Subcutaneous abdominal adipose tissue (tissue), 5 donors: ENCODE data around the gene EPHA6.

Experiments used
- H3K27ac ChIP-seq: one replicate; pipeline ENCODE4 v1.7.0; 2013; ENCODE audit warnings: low read depth, mild to moderate bottlenecking, inconsistent platforms, low read length, moderate library complexity
- H3K27me3 ChIP-seq, 5 donors: one replicate each; pipeline ENCODE4 v1.7.0; 2013; ENCODE audit warnings: low read length in 5 of 5, inconsistent platforms in 1 of 5; ENCODE audit not compliant: control insufficient read depth in 5 of 5, insufficient read depth in 4 of 5
- H3K36me3 ChIP-seq, 5 donors: one replicate each; pipeline ENCODE4 v1.7.0; 2013; ENCODE audit warnings: low read length in 5 of 5; ENCODE audit not compliant: control insufficient read depth in 5 of 5, insufficient read depth in 5 of 5
- H3K4me1 ChIP-seq, 5 donors: one replicate each; pipeline ENCODE4 v1.7.0; 2013; ENCODE audit warnings: low read length in 5 of 5, mild to moderate bottlenecking in 3 of 5, moderate library complexity in 1 of 5; ENCODE audit not compliant: control insufficient read depth in 5 of 5, insufficient read depth in 5 of 5
- H3K4me3 ChIP-seq, 5 donors: one replicate each; pipeline ENCODE4 v1.7.0; 2013; ENCODE audit warnings: low read length in 5 of 5, low read depth in 1 of 5
- H3K9ac ChIP-seq, 5 donors: one replicate each; pipeline ENCODE4 v1.7.0; 2013; ENCODE audit warnings: low read length in 5 of 5, mild to moderate bottlenecking in 4 of 5, moderate library complexity in 3 of 5
- H3K9me3 ChIP-seq, 5 donors: one replicate each; pipeline ENCODE4 v1.7.0; 2013; ENCODE audit warnings: low read length in 5 of 5; ENCODE audit not compliant: control insufficient read depth in 5 of 5
- donor health status: healthy.
- donor health status: healthy.
- donor health status: healthy.
- donor health status: healthy.
- donor health status: healthy.

Gene EPHA6

GRCh38 chr3:97662762-97663161 is 848.4 kb downstream of the EPHA6 start:
- no peaks in the 10 kb centered on the region for H3K9me3 ChIP-seq

GRCh38 chr3:97665896-97666295 is 851.5 kb downstream of the EPHA6 start:
- H3K27me3 ChIP-seq = no peaks in the 10 kb centered on the region
- H3K4me3 ChIP-seq = no peak overlapping the region
- no peak overlapping the region for H3K9ac ChIP-seq
- H3K27ac ChIP-seq = no peak overlapping the region
- H3K4me1 ChIP-seq = no peaks in the 10 kb centered on the region
- H3K36me3 ChIP-seq = no peaks in the 10 kb centered on the region
- H3K9me3 ChIP-seq = no peaks in the 10 kb centered on the region

More at GRCh38 chr3:97662762-97663161, 848.4 kb downstream of the EPHA6 start:
- H3K27ac ChIP-seq = no peak overlapping the region
- H3K27me3 ChIP-seq = no peaks in the 10 kb centered on the region
- no peak overlapping the region for H3K4me3 ChIP-seq
- H3K36me3 ChIP-seq = no peaks in the 10 kb centered on the region
- no peaks in the 10 kb centered on the region for H3K4me1 ChIP-seq
- no peak overlapping the region for H3K9ac ChIP-seq

GRCh38 chr3:97670952-97671351 is 856.6 kb downstream of the EPHA6 start:
- Histone ChIP-seq H3K27ac (no peak overlapping the region), H3K9me3 (no peaks in the 10 kb centered on the region), H3K4me1 (no peaks in the 10 kb centered on the region), H3K36me3 (no peaks in the 10 kb centered on the region), H3K9ac (no peak overlapping the region), H3K4me3 (no peak overlapping the region), H3K27me3 (no peaks in the 10 kb centered on the region)

- Histone ChIP-seq H3K36me3 (no peaks in the 10 kb centered on the region), H3K9me3 (no peaks in the 10 kb centered on the region), H3K4me3 (no peak overlapping the region), H3K9ac (no peak overlapping the region), H3K27ac (no peak overlapping the region), H3K4me1 (no peaks in the 10 kb centered on the region), H3K27me3 (no peaks in the 10 kb centered on the region)
Measured at GRCh38 chr3:97673357-97673997, 859.1 kb downstream of the EPHA6 start.

- Histone ChIP-seq H3K9me3 (no peaks in the 10 kb centered on the region), H3K27ac (no peak overlapping the region), H3K4me3 (no peak overlapping the region), H3K36me3 (no peaks in the 10 kb centered on the region), H3K4me1 (no peaks in the 10 kb centered on the region), H3K27me3 (no peaks in the 10 kb centered on the region), H3K9ac (no peak overlapping the region)
Measured at GRCh38 chr3:97674461-97674860, 860.1 kb downstream of the EPHA6 start.

- Histone ChIP-seq H3K9me3 (no peaks in the 10 kb centered on the region), H3K27ac (no peak overlapping the region), H3K36me3 (no peaks in the 10 kb centered on the region), H3K4me3 (no peak overlapping the region), H3K4me1 (no peaks in the 10 kb centered on the region), H3K9ac (no peak overlapping the region), H3K27me3 (no peaks in the 10 kb centered on the region)
Measured at GRCh38 chr3:97680210-97680609, 865.8 kb downstream of the EPHA6 start.

- Histone ChIP-seq H3K9ac (no peak overlapping the region), H3K27me3 (no peaks in the 10 kb centered on the region), H3K9me3 (no peaks in the 10 kb centered on the region), H3K4me3 (no peak overlapping the region), H3K27ac (no peak overlapping the region), H3K36me3 (no peaks in the 10 kb centered on the region), H3K4me1 (no peaks in the 10 kb centered on the region)
Measured at GRCh38 chr3:97680696-97681095, 866.3 kb downstream of the EPHA6 start.

- no peaks in the 10 kb centered on the region for H3K36me3 ChIP-seq
- no peaks in the 10 kb centered on the region for H3K9me3 ChIP-seq
- no peak overlapping the region for H3K9ac ChIP-seq
- no peaks in the 10 kb centered on the region for H3K27me3 ChIP-seq
- no peaks in the 10 kb centered on the region for H3K4me1 ChIP-seq
- no peak overlapping the region for H3K27ac ChIP-seq
- H3K4me3 ChIP-seq = no peak overlapping the region
Measured at GRCh38 chr3:97684490-97684889, 870.1 kb downstream of the EPHA6 start.

GRCh38 chr3:97686258-97686657 is 871.9 kb downstream of the EPHA6 start:
- Histone ChIP-seq H3K27me3 (no peaks in the 10 kb centered on the region), H3K4me1 (no peaks in the 10 kb centered on the region), H3K9me3 (no peaks in the 10 kb centered on the region), H3K4me3 (no peak overlapping the region), H3K36me3 (no peaks in the 10 kb centered on the region), H3K27ac (no peak overlapping the region), H3K9ac (no peak overlapping the region)

- H3K36me3 ChIP-seq = no peaks in the 10 kb centered on the region
- H3K4me3 ChIP-seq = no peak overlapping the region
- H3K4me1 ChIP-seq = no peaks in the 10 kb centered on the region
- H3K27ac ChIP-seq = no peak overlapping the region
- H3K27me3 ChIP-seq = no peaks in the 10 kb centered on the region
- H3K9me3 ChIP-seq = no peaks in the 10 kb centered on the region
- H3K9ac ChIP-seq = no peak overlapping the region
Measured at GRCh38 chr3:97687734-97688133, 873.3 kb downstream of the EPHA6 start.

GRCh38 chr3:97689111-97689510 is 874.7 kb downstream of the EPHA6 start:
- Histone ChIP-seq H3K9ac (no peak overlapping the region), H3K4me3 (no peak overlapping the region), H3K4me1 (no peaks in the 10 kb centered on the region), H3K9me3 (no peaks in the 10 kb centered on the region), H3K36me3 (no peaks in the 10 kb centered on the region), H3K27ac (no peak overlapping the region), H3K27me3 (no peaks in the 10 kb centered on the region)
